Parathyroid adenoma (tissue), 2 donors: ENCODE data around the gene PCSK2.
A peak's percentile ranks its signal among the peaks of the same experiment; 100 is the strongest.

Experiments
- H2AFZ ChIP-seq: fragments of 300-600 bp; sonication (generic); one replicate; pipeline ENCODE4 v1.7.0; 2017; ENCODE audit warnings: antibody characterized with exemption, mild to moderate bottlenecking
- H3K27ac ChIP-seq: fragments of 300-600 bp; sonication (generic); one replicate; pipeline ENCODE4 v1.7.0; 2017
- H3K27me3 ChIP-seq: fragments of 300-600 bp; sonication (generic); one replicate; pipeline ENCODE4 v1.7.0; 2017; ENCODE audit warnings: low read length; ENCODE audit not compliant: control insufficient read depth, insufficient read depth
- H3K36me3 ChIP-seq: fragments of 300-600 bp; sonication (generic); one replicate; pipeline ENCODE4 v1.7.0; 2017; ENCODE audit warnings: low read length; ENCODE audit not compliant: control insufficient read depth, insufficient read depth
- H3K4me1 ChIP-seq: fragments of 300-600 bp; sonication (generic); one replicate; pipeline ENCODE4 v1.7.0; 2017; ENCODE audit warnings: control low read depth
- H3K4me2 ChIP-seq: fragments of 300-600 bp; sonication (generic); one replicate; pipeline ENCODE4 v1.7.0; 2017; ENCODE audit warnings: low read length
- H3K4me3 ChIP-seq: fragments of 300-600 bp; sonication (generic); one replicate; pipeline ENCODE4 v1.7.0; 2017; ENCODE audit warnings: low read depth, low read length
- H3K79me2 ChIP-seq: fragments of 300-600 bp; sonication (generic); one replicate; pipeline ENCODE4 v1.7.0; 2017; ENCODE audit warnings: control low read depth
- H3K9ac ChIP-seq: fragments of 300-600 bp; sonication (generic); one replicate; pipeline ENCODE4 v1.7.0; 2017; ENCODE audit warnings: mild to moderate bottlenecking
- H3K9me3 ChIP-seq: fragments of 300-600 bp; sonication (generic); one replicate; pipeline ENCODE4 v1.7.0; 2017; ENCODE audit warnings: low read length; ENCODE audit not compliant: control insufficient read depth
- CTCF ChIP-seq: fragments of 300-600 bp; sonication (generic); IDR thresholded peaks from one replicate; pipeline ENCODE4 v1.7.0; 2017; ENCODE audit warnings: antibody characterized with exemption, mild to moderate bottlenecking
- donor health status: primary hyperparathyroidism.

Gene PCSK2, protein sequence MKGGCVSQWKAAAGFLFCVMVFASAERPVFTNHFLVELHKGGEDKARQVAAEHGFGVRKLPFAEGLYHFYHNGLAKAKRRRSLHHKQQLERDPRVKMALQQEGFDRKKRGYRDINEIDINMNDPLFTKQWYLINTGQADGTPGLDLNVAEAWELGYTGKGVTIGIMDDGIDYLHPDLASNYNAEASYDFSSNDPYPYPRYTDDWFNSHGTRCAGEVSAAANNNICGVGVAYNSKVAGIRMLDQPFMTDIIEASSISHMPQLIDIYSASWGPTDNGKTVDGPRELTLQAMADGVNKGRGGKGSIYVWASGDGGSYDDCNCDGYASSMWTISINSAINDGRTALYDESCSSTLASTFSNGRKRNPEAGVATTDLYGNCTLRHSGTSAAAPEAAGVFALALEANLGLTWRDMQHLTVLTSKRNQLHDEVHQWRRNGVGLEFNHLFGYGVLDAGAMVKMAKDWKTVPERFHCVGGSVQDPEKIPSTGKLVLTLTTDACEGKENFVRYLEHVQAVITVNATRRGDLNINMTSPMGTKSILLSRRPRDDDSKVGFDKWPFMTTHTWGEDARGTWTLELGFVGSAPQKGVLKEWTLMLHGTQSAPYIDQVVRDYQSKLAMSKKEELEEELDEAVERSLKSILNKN

GRCh38 chr20:17226410-17227218 is at the start of gene PCSK2:
PCSK2 (plus strand) TSS chr20:17227040; CDS start chr20:17227306, 266 bp downstream.
- Histone ChIP-seq H3K79me2 (no peaks in the 10 kb centered on the region), H2AFZ (peak within 1 kb of the TSS; percentile 71), H3K4me3 (peak within 1 kb of the TSS; percentile 15), H3K9me3 (no peaks in the 10 kb centered on the region), H3K4me2 (peak within 1 kb of the TSS; percentile 63), H3K4me1 (peaks cover 6% of the 10 kb centered on the region), H3K27me3 (no peaks in the 10 kb centered on the region), H3K36me3 (no peaks in the 10 kb centered on the region), H3K27ac (no peak within 1 kb of the TSS), H3K9ac (no peak within 1 kb of the TSS)
- TF ChIP-seq CTCF: no peak

DNA sequence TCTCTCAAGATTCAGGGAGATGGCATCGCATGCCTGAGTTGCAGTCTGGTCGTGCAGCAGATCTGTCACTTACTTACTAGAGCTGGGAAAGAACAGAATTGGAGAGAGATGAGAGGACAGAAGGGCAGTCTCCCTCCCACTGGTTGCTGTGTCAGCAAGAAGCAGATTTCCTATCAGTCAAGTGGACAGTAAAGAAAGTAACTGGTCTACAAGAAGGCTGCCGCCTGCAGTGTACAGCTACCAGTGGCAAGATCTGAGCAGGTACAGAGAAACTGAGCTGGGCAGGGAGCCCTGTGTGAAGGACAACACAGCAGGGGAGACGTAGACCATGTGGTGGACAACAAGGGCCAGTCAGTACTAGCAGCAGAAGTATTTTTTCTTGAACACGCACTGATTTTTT is 49.5 kb upstream of the PCSK2 start:
- no peaks in the 10 kb centered on the region for H3K36me3 ChIP-seq
- no peaks in the 10 kb centered on the region for H3K9me3 ChIP-seq
- no peak overlapping the region for H2AFZ ChIP-seq
- no peaks in the 10 kb centered on the region for H3K4me1 ChIP-seq
- TF ChIP-seq CTCF: no peak
- no peaks in the 10 kb centered on the region for H3K27me3 ChIP-seq
- no peak overlapping the region for H3K27ac ChIP-seq
- H3K4me3 ChIP-seq: no peak overlapping the region
- H3K9ac ChIP-seq: no peak overlapping the region
- no peaks in the 10 kb centered on the region for H3K79me2 ChIP-seq
- no peak overlapping the region for H3K4me2 ChIP-seq

- H3K4me1 ChIP-seq: no peaks in the 10 kb centered on the region
- H3K27ac ChIP-seq: no peak overlapping the region
- H3K36me3 ChIP-seq: no peaks in the 10 kb centered on the region
- H3K79me2 ChIP-seq: no peaks in the 10 kb centered on the region
- no peaks in the 10 kb centered on the region for H3K27me3 ChIP-seq
- H3K4me3 ChIP-seq: no peak overlapping the region
- no peaks in the 10 kb centered on the region for H3K9me3 ChIP-seq
- H2AFZ ChIP-seq: no peak overlapping the region
- TF ChIP-seq CTCF: no peak
- H3K9ac ChIP-seq: no peak overlapping the region
- H3K4me2 ChIP-seq: no peak overlapping the region
Observed at GRCh38 chr20:17179840-17180239, 47.0 kb upstream of the PCSK2 start.

- Histone ChIP-seq H3K4me3 (no peak overlapping the region), H3K4me2 (no peak overlapping the region), H3K9ac (no peak overlapping the region), H3K36me3 (no peaks in the 10 kb centered on the region), H3K4me1 (no peaks in the 10 kb centered on the region), H3K27me3 (no peaks in the 10 kb centered on the region), H3K9me3 (no peaks in the 10 kb centered on the region), H3K27ac (no peak overlapping the region), H2AFZ (no peak overlapping the region), H3K79me2 (no peaks in the 10 kb centered on the region)
- TF ChIP-seq CTCF: no peak
Observed at GRCh38 chr20:17189976-17190695, 36.7 kb upstream of the PCSK2 start.
